ENCODE results near the gene PSTK. TPM values are rescaled to one million over a fixed set of nuclear protein-coding genes. Genes with fewer than 3 reads are reported as not detected.

Gene PSTK
- total and polyA plus RNA-seq, 10 of the 15 experiments (the other 5 are each of a cell fraction or from before 2014, with no cell fraction given), result 1.8 to 7.1 (median 3.4) TPM

GRCh38 chr10:122962405-122962804, 17.8 kb upstream of the PSTK start (continued):
- TF ChIP-seq, protein P1, sequence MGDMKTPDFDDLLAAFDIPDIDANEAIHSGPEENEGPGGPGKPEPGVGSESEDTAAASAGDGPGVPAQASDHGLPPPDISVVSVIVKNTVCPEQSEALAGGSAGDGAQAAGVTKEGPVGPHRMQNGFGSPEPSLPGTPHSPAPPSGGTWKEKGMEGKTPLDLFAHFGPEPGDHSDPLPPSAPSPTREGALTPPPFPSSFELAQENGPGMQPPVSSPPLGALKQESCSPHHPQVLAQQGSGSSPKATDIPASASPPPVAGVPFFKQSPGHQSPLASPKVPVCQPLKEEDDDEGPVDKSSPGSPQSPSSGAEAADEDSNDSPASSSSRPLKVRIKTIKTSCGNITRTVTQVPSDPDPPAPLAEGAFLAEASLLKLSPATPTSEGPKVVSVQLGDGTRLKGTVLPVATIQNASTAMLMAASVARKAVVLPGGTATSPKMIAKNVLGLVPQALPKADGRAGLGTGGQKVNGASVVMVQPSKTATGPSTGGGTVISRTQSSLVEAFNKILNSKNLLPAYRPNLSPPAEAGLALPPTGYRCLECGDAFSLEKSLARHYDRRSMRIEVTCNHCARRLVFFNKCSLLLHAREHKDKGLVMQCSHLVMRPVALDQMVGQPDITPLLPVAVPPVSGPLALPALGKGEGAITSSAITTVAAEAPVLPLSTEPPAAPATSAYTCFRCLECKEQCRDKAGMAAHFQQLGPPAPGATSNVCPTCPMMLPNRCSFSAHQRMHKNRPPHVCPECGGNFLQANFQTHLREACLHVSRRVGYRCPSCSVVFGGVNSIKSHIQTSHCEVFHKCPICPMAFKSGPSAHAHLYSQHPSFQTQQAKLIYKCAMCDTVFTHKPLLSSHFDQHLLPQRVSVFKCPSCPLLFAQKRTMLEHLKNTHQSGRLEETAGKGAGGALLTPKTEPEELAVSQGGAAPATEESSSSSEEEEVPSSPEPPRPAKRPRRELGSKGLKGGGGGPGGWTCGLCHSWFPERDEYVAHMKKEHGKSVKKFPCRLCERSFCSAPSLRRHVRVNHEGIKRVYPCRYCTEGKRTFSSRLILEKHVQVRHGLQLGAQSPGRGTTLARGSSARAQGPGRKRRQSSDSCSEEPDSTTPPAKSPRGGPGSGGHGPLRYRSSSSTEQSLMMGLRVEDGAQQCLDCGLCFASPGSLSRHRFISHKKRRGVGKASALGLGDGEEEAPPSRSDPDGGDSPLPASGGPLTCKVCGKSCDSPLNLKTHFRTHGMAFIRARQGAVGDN (IDR thresholded peaks at IDR 0.05), result no peak
- TF ChIP-seq, protein P2, sequence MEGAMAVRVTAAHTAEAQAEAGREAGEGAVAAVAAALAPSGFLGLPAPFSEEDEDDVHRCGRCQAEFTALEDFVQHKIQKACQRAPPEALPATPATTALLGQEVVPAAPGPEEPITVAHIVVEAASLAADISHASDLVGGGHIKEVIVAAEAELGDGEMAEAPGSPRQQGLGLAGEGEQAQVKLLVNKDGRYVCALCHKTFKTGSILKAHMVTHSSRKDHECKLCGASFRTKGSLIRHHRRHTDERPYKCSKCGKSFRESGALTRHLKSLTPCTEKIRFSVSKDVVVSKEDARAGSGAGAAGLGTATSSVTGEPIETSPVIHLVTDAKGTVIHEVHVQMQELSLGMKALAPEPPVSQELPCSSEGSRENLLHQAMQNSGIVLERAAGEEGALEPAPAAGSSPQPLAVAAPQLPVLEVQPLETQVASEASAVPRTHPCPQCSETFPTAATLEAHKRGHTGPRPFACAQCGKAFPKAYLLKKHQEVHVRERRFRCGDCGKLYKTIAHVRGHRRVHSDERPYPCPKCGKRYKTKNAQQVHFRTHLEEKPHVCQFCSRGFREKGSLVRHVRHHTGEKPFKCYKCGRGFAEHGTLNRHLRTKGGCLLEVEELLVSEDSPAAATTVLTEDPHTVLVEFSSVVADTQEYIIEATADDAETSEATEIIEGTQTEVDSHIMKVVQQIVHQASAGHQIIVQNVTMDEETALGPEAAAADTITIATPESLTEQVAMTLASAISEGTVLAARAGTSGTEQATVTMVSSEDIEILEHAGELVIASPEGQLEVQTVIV (IDR thresholded peaks at IDR 0.05; ENCODE audit: borderline replicate concordance, partially characterized antibody), result no peak

- SMC1A ChIA-PET (ENCODE audit: uncharacterized antibody, unreplicated experiment), result interaction anchor here (2.2 kb wide), 1 partner anchor 11 kb away, joined by 6 read pairs; no protein-coding TSS in a partner anchor
- POLR2A ChIA-PET, result no interaction called here
- TF ChIP-seq RUNX3 (IDR thresholded peaks at IDR 0.05; ENCODE audit: low read length) (no peak), NR2C1 (IDR thresholded peaks at IDR 0.05) (no peak), TBL1XR1 (IDR thresholded peaks at IDR 0.05; ENCODE audit: low read depth, low read length) (no peak), YY1 (IDR thresholded peaks at IDR 0.05; ENCODE audit: low read depth, low read length) (no peak), TCF3 (IDR thresholded peaks at IDR 0.05; ENCODE audit: borderline replicate concordance, insufficient read depth, low read depth, low read length) (no peak), MTA2 (IDR thresholded peaks at IDR 0.05; ENCODE audit: low read depth) (no peak), IKZF2 (IDR thresholded peaks at IDR 0.05) (no peak), ZSCAN29 (IDR thresholded peaks at IDR 0.05) (no peak)
- TF ChIP-seq, protein P3, sequence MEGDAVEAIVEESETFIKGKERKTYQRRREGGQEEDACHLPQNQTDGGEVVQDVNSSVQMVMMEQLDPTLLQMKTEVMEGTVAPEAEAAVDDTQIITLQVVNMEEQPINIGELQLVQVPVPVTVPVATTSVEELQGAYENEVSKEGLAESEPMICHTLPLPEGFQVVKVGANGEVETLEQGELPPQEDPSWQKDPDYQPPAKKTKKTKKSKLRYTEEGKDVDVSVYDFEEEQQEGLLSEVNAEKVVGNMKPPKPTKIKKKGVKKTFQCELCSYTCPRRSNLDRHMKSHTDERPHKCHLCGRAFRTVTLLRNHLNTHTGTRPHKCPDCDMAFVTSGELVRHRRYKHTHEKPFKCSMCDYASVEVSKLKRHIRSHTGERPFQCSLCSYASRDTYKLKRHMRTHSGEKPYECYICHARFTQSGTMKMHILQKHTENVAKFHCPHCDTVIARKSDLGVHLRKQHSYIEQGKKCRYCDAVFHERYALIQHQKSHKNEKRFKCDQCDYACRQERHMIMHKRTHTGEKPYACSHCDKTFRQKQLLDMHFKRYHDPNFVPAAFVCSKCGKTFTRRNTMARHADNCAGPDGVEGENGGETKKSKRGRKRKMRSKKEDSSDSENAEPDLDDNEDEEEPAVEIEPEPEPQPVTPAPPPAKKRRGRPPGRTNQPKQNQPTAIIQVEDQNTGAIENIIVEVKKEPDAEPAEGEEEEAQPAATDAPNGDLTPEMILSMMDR (IDR thresholded peaks at IDR 0.05 in 2 of 3, conservative IDR thresholded peaks at IDR 0.05 in 1 of 3; ENCODE audit: control insufficient read depth in 2 of 3, extremely low read depth in 1 of 3, insufficient read depth in 1 of 3, low read depth in 3 of 3, low read length in 3 of 3), result no peak
- TF ChIP-seq, protein P4, sequence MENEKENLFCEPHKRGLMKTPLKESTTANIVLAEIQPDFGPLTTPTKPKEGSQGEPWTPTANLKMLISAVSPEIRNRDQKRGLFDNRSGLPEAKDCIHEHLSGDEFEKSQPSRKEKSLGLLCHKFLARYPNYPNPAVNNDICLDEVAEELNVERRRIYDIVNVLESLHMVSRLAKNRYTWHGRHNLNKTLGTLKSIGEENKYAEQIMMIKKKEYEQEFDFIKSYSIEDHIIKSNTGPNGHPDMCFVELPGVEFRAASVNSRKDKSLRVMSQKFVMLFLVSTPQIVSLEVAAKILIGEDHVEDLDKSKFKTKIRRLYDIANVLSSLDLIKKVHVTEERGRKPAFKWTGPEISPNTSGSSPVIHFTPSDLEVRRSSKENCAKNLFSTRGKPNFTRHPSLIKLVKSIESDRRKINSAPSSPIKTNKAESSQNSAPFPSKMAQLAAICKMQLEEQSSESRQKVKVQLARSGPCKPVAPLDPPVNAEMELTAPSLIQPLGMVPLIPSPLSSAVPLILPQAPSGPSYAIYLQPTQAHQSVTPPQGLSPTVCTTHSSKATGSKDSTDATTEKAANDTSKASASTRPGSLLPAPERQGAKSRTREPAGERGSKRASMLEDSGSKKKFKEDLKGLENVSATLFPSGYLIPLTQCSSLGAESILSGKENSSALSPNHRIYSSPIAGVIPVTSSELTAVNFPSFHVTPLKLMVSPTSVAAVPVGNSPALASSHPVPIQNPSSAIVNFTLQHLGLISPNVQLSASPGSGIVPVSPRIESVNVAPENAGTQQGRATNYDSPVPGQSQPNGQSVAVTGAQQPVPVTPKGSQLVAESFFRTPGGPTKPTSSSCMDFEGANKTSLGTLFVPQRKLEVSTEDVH (IDR thresholded peaks at IDR 0.05; ENCODE audit: low read depth, partially characterized antibody), result no peak
These were observed 13.3 kb upstream of the PSTK start for GRCh38 chr10:122966879-122967278.

More at GRCh38 chr10:122966879-122967278, 13.3 kb upstream of the PSTK start:
- Histone ChIP-seq H3K4me3 (no peak overlapping the region), H4K20me1 (ENCODE audit: control insufficient read depth, insufficient read depth) (no peaks in the 10 kb centered on the region), H3K27ac (ENCODE audit: control insufficient read depth, insufficient read depth) (no peak overlapping the region), H3K4me1 (ENCODE audit: control insufficient read depth, insufficient read depth, low read length) (no peaks in the 10 kb centered on the region), H3K79me2 (ENCODE audit: control insufficient read depth, insufficient read depth, low read length) (no peaks in the 10 kb centered on the region), H3K36me3 (ENCODE audit: control insufficient read depth in 2 of 2, insufficient read depth in 2 of 2, low read length in 1 of 2) (no peaks in the 10 kb centered on the region), H2AFZ (ENCODE audit: control insufficient read depth, low read depth, low read length) (no peak overlapping the region), H3K9me3 (replicated peaks; ENCODE audit: control insufficient read depth, insufficient read depth, low read length) (no peaks in the 10 kb centered on the region; the same call in 2 of the 3 replicates), H3K4me2 (ENCODE audit: control insufficient read depth, insufficient read depth) (no peak overlapping the region), H3K9ac (ENCODE audit: control insufficient read depth, insufficient read depth, low read length) (no peak overlapping the region), H3K27me3 (replicated peaks in 1 of 2; ENCODE audit: control insufficient read depth in 2 of 2, insufficient read depth in 2 of 2, low read length in 1 of 2) (peaks cover 0 to 3% of the 10 kb centered on the region in 2 experiments; a peak in 1 of 4 replicates)
- ATAC-seq, result no peak
- RAD21 ChIA-PET (ENCODE audit: unreplicated experiment), result no interaction called here
- CTCF ChIA-PET, result interaction anchor here (1.3 to 2.3 kb wide), 2 partner anchors 9 to 11 kb away, joined by 4 to 6 read pairs; no protein-coding TSS in a partner anchor
- no TSS peak for BruUV-seq (replicated peaks)
- DNase-seq (ENCODE audit: low read depth, low spot score), result no peak
- intact Hi-C loops (cut with micrococcal nuclease; ENCODE audit: unreplicated experiment) (no loop called here), in situ Hi-C loops (cut with MboI) (no loop called here)
- FAIRE-seq, result no peak

Measured in GM12878 (cell line).